ENCODE data around the gene RBM26. TPM values are rescaled to one million over a fixed set of nuclear protein-coding genes. Genes with fewer than 3 reads are reported as not detected.

The RBM26 gene
- total RNA-seq, 4 donors from 2014 or later, result 19.8 to 29.9 (median 21.3) TPM

GRCh38 chr13:79442221-79442620 is 36.2 kb upstream of the RBM26 start:
- Histone ChIP-seq H3K27me3 (no peaks in the 10 kb centered on the region), H3K36me3 (no peaks in the 10 kb centered on the region), H3K4me3 (no peak overlapping the region), H3K4me1 (no peaks in the 10 kb centered on the region), H3K9me3 (no peaks in the 10 kb centered on the region), H3K27ac (replicated peaks in 1 of 4) (no peak overlapping the region)
- no peak for TF ChIP-seq EP300 (IDR thresholded peaks at IDR 0.05)
- no peak for TF ChIP-seq POLR2AphosphoS5 (IDR thresholded peaks at IDR 0.05)
- TF ChIP-seq CTCF (IDR thresholded peaks at IDR 0.05), result no peak
- TF ChIP-seq POLR2A (IDR thresholded peaks at IDR 0.05; ENCODE audit: low read depth), result no peak
- intact Hi-C loops (cut with DNase I), result no loop called here
- no peak for DNase-seq (ENCODE audit: extremely low spot score)
- 61% methylated on average over 1 of the region's 1 CpG for WGBS

GRCh38 chr13:79440958-79441528 is 35.0 kb upstream of the RBM26 start:
- no peak overlapping the region for H3K4me3 ChIP-seq
- H3K27me3 ChIP-seq, result no peaks in the 10 kb centered on the region
- no peak for DNase-seq (ENCODE audit: extremely low spot score)
- no peak overlapping the region for H3K27ac ChIP-seq (replicated peaks in 1 of 4)
- WGBS, result 98% methylated on average over 5 of the region's 5 CpGs
- TF ChIP-seq POLR2A (IDR thresholded peaks at IDR 0.05; ENCODE audit: low read depth), result no peak
- no peaks in the 10 kb centered on the region for H3K36me3 ChIP-seq
- H3K9me3 ChIP-seq, result no peaks in the 10 kb centered on the region
- intact Hi-C loops (cut with DNase I), result no loop called here
- no peaks in the 10 kb centered on the region for H3K4me1 ChIP-seq

- intact Hi-C loops (cut with DNase I), result no loop called here
- TF ChIP-seq POLR2A (IDR thresholded peaks at IDR 0.05; ENCODE audit: low read depth) (no peak), CTCF (IDR thresholded peaks at IDR 0.05) (no peak), POLR2AphosphoS5 (IDR thresholded peaks at IDR 0.05) (no peak), EP300 (IDR thresholded peaks at IDR 0.05) (no peak)
- Histone ChIP-seq H3K4me3 (no peak overlapping the region), H3K27ac (replicated peaks in 1 of 4) (no peak overlapping the region), H3K9me3 (no peaks in the 10 kb centered on the region), H3K4me1 (no peaks in the 10 kb centered on the region), H3K36me3 (no peaks in the 10 kb centered on the region), H3K27me3 (no peaks in the 10 kb centered on the region)
- WGBS, result 100% methylated on average over 1 of the region's 1 CpG
- DNase-seq (ENCODE audit: extremely low spot score), result no peak
These were observed 33.2 kb upstream of the RBM26 start for GRCh38 chr13:79439275-79439674.

GRCh38 chr13:79435561-79435990 is 29.5 kb upstream of the RBM26 start:
- DNase-seq (ENCODE audit: extremely low spot score), result no peak
- Histone ChIP-seq H3K4me3 (no peak overlapping the region), H3K36me3 (no peaks in the 10 kb centered on the region), H3K27ac (replicated peaks in 1 of 4) (no peak overlapping the region), H3K4me1 (no peaks in the 10 kb centered on the region), H3K9me3 (no peaks in the 10 kb centered on the region), H3K27me3 (no peaks in the 10 kb centered on the region)
- intact Hi-C loops (cut with DNase I), result no loop called here
- WGBS, result 58% methylated on average over 1 of the region's 1 CpG
- no peak for TF ChIP-seq POLR2AphosphoS5 (IDR thresholded peaks at IDR 0.05)
- TF ChIP-seq CTCF (IDR thresholded peaks at IDR 0.05), result no peak
- no peak for TF ChIP-seq EP300 (IDR thresholded peaks at IDR 0.05)
- TF ChIP-seq POLR2A (IDR thresholded peaks at IDR 0.05; ENCODE audit: low read depth), result no peak

GRCh38 chr13:79434556-79434955 is 28.5 kb upstream of the RBM26 start:
- no peak overlapping the region for H3K27ac ChIP-seq (replicated peaks in 1 of 4)
- H3K27me3 ChIP-seq, result no peaks in the 10 kb centered on the region
- no peaks in the 10 kb centered on the region for H3K36me3 ChIP-seq
- H3K4me1 ChIP-seq, result no peaks in the 10 kb centered on the region
- no peak for TF ChIP-seq POLR2A (IDR thresholded peaks at IDR 0.05; ENCODE audit: low read depth)
- TF ChIP-seq POLR2AphosphoS5 (IDR thresholded peaks at IDR 0.05), result no peak
- no peak for TF ChIP-seq CTCF (IDR thresholded peaks at IDR 0.05)
- TF ChIP-seq EP300 (IDR thresholded peaks at IDR 0.05), result no peak
- H3K9me3 ChIP-seq, result no peaks in the 10 kb centered on the region
- WGBS, result 67% methylated on average over 1 of the region's 1 CpG
- no peak overlapping the region for H3K4me3 ChIP-seq
- intact Hi-C loops (cut with DNase I), result no loop called here
- DNase-seq (ENCODE audit: extremely low spot score), result no peak
